GM23248 (cell line): ENCODE measurements around the gene NR3C2. TPM values are rescaled to one million over a fixed set of nuclear protein-coding genes. Genes with fewer than 3 reads are reported as not detected.

Experiments used
- DNase-seq: peaks from one replicate; pipeline ENCODE4 v3.0.0-alpha.2; 2015
- H2AFZ ChIP-seq: fragments of 200-600 bp; sonication (generic); 2 replicates; pipeline ENCODE4 v1.6.1; 2016; ENCODE audit warnings: antibody characterized with exemption
- H3F3A ChIP-seq: fragments of 200-600 bp; sonication (generic); 2 replicates; pipeline ENCODE4 v1.6.1; 2016; ENCODE audit warnings: mild to moderate bottlenecking, antibody characterized with exemption, mixed run types; ENCODE audit not compliant: insufficient read depth
- H3K27ac ChIP-seq: fragments of 200-600 bp; sonication (generic); 2 replicates; pipeline ENCODE4 v1.5.1; 2016; ENCODE audit warnings: mild to moderate bottlenecking
- H3K27me3 ChIP-seq: fragments of 200-600 bp; sonication (generic); replicated peaks from 2 replicates; pipeline ENCODE4 v1.6.1; 2016; ENCODE audit warnings: mild to moderate bottlenecking; ENCODE audit not compliant: insufficient read depth
- H3K36me3 ChIP-seq: fragments of 200-600 bp; sonication (generic); 2 replicates; pipeline ENCODE4 v1.6.1; 2016; ENCODE audit warnings: low read depth, mild to moderate bottlenecking
- H3K4me1 ChIP-seq: fragments of 200-600 bp; sonication (generic); 2 replicates; pipeline ENCODE4 v1.6.1; 2016; ENCODE audit warnings: mild to moderate bottlenecking; ENCODE audit not compliant: insufficient read depth
- H3K4me2 ChIP-seq: fragments of 200-600 bp; sonication (generic); one replicate; pipeline ENCODE4 v1.6.1; 2016; ENCODE audit warnings: mild to moderate bottlenecking; ENCODE audit not compliant: unreplicated experiment
- H3K4me3 ChIP-seq: fragments of 200-600 bp; sonication (generic); 2 replicates; pipeline ENCODE4 v1.5.1; 2016; ENCODE audit warnings: mild to moderate bottlenecking
- H3K79me2 ChIP-seq: fragments of 200-600 bp; sonication (generic); 2 replicates; pipeline ENCODE4 v1.6.1; 2016; ENCODE audit warnings: mild to moderate bottlenecking; ENCODE audit not compliant: insufficient read depth
- H3K9ac ChIP-seq: fragments of 200-600 bp; sonication (generic); 2 replicates; pipeline ENCODE4 v1.6.1; 2016; ENCODE audit warnings: mild to moderate bottlenecking
- H3K9me2 ChIP-seq: fragments of 200-600 bp; sonication (generic); 2 replicates; pipeline ENCODE4 v1.6.1; 2016; ENCODE audit warnings: mixed run types, mild to moderate bottlenecking, moderate library complexity; ENCODE audit not compliant: insufficient read depth
- H3K9me3 ChIP-seq: fragments of 200-600 bp; sonication (generic); one replicate; pipeline ENCODE4 v1.6.1; 2017; ENCODE audit warnings: low read depth
- H4K20me1 ChIP-seq: fragments of 200-600 bp; sonication (generic); 2 replicates; pipeline ENCODE4 v1.6.0; 2016; ENCODE audit not compliant: insufficient read depth
- EZH2 ChIP-seq: fragments of 200-600 bp; sonication (generic); IDR thresholded peaks from 2 replicates; pipeline ENCODE4 v1.6.1; 2018; ENCODE audit warnings: antibody characterized with exemption, mild to moderate bottlenecking; ENCODE audit not compliant: insufficient read depth, poor library complexity, severe bottlenecking
- EZH2phosphoT487 ChIP-seq: fragments of 200-600 bp; sonication (generic); IDR thresholded peaks from 2 replicates; pipeline ENCODE4 v1.6.1; 2018; ENCODE audit warnings: antibody characterized with exemption, moderate library complexity, mild to moderate bottlenecking, low read depth; ENCODE audit not compliant: insufficient read depth
- WGBS, 2 experiments: methylation state at CpG; one replicate each; pipeline ENCODE4 v1.1.6; 2015 to 2017; ENCODE audit warnings: low lambda C conversion rate in 2 of 2, low coverage in 1 of 2; ENCODE audit errors: missing lambda C conversion rate in 2 of 2; 5-methylcytosine and 5-hydroxymethylcytosine counted together
- in situ Hi-C: fragments of 300-500 bp; cut with MboI; formaldehyde crosslinking; loops from 2 replicates; pipeline ENCODE4 v1.15.0; 2020
- polyA plus RNA-seq: library from polyadenylated mRNA; unstranded; fragments of >200 nt; fragmentation: Nextera tagmentation; extraction: Ambion mirVana; gene quantifications from 2 replicates; pipeline ENCODE4 v1.2.1, GENCODE V29; 2016
- total RNA-seq: library from RNA; depleted of rRNA; stranded (reverse); fragments of >200 nt; shearing (Covaris generic); gene quantifications from 2 replicates; pipeline ENCODE4 v1.2.3, GENCODE V29; 2014

NR3C2 gene
- total and polyA plus RNA-seq, 2 experiments from 2014 or later: 0.04 TPM; not detected in 1

GRCh38 chr4:148064451-148064850 lies 377.8 kb downstream of the NR3C2 start:
- DNase-seq: no peak
- Histone ChIP-seq H3K9me2 (no peaks in the 10 kb centered on the region), H3K27ac (peak overlapping the region; percentile 40), H3K9ac (peak overlapping the region; percentile 14; the same call in 1 of the 2 replicates), H2AFZ (no peak overlapping the region), H3K27me3 (no peaks in the 10 kb centered on the region), H3K4me1 (peaks cover 10% of the 10 kb centered on the region; the same call in 1 of the 2 replicates), H3K36me3 (peaks cover 4% of the 10 kb centered on the region; the same call in 1 of the 2 replicates), H3F3A (0 out of 2 replicates have a peak, but pooled peaks cover 9% of the 10 kb centered on the region), H3K9me3 (no peaks in the 10 kb centered on the region), H3K4me3 (no peak overlapping the region), H3K4me2 (no peak overlapping the region), H4K20me1 (no peaks in the 10 kb centered on the region), H3K79me2 (0 out of 2 replicates have a peak, but pooled peaks cover 4% of the 10 kb centered on the region)
- WGBS, 2 experiments: 93 to 99% methylated on average over 9 of the region's 9 CpGs
- in situ Hi-C loops: no loop called here
- TF ChIP-seq EZH2phosphoT487: no peak
- no peak for TF ChIP-seq EZH2

GRCh38 chr4:148062301-148062950 lies 379.8 kb downstream of the NR3C2 start:
- DNase-seq: no peak
- H3K27me3 ChIP-seq: no peaks in the 10 kb centered on the region
- no peak overlapping the region for H3K4me3 ChIP-seq
- peaks cover 14% of the 10 kb centered on the region for H3K79me2 ChIP-seq
- H3K9me2 ChIP-seq: no peaks in the 10 kb centered on the region
- no peaks in the 10 kb centered on the region for H3K9me3 ChIP-seq
- H3K4me1 ChIP-seq: peaks cover 10% of the 10 kb centered on the region; the same call in 1 of the 2 replicates
- H3K36me3 ChIP-seq: peaks cover 4% of the 10 kb centered on the region; the same call in 1 of the 2 replicates
- H4K20me1 ChIP-seq: 0 out of 2 replicates have a peak, but pooled peaks cover 3% of the 10 kb centered on the region
- H3K27ac ChIP-seq: no peak overlapping the region
- no peak overlapping the region for H2AFZ ChIP-seq
- no peak overlapping the region for H3K9ac ChIP-seq
- H3F3A ChIP-seq: 0 out of 2 replicates have a peak, but pooled peaks cover 9% of the 10 kb centered on the region
- in situ Hi-C loops: no loop called here
- TF ChIP-seq EZH2: no peak
- TF ChIP-seq EZH2phosphoT487: no peak
- WGBS, 2 experiments: 97 to 98% methylated on average over 10 of the region's 10 CpGs
- H3K4me2 ChIP-seq: no peak overlapping the region

DNA sequence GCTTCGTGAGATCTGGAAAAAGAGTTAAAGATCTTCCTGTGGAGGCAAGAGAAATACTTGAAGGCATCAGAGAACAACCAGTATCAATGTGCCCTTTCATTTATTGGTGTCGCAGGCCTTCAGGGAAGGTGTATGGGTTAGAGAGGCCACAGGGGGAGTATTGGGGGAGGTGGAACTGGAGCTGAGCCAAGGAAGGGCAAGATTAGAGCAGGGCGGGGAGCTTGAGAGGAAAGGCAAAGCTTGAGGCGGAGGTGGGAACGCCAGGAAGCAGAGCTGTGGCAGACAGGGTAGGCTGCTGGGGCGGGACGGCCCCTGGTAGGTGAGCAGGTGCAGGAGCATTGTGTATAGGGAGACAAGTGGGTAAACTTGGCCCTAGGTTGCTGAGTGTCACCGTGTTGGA lies 380.4 kb downstream of the NR3C2 start:
- peaks cover 4% of the 10 kb centered on the region; the same call in 1 of the 2 replicates for H3K36me3 ChIP-seq
- no peak for DNase-seq
- H3K9me3 ChIP-seq: no peaks in the 10 kb centered on the region
- no peak overlapping the region for H3K27ac ChIP-seq
- H2AFZ ChIP-seq: no peak overlapping the region
- peaks cover 12% of the 10 kb centered on the region; the same call in 1 of the 2 replicates for H3K4me1 ChIP-seq
- 73 to 84% methylated on average over 7 to 8 of the region's 8 CpGs for WGBS, 2 experiments
- H4K20me1 ChIP-seq: 0 out of 2 replicates have a peak, but pooled peaks cover 3% of the 10 kb centered on the region
- in situ Hi-C loops: no loop called here
- no peaks in the 10 kb centered on the region for H3K9me2 ChIP-seq
- H3K79me2 ChIP-seq: peaks cover 21% of the 10 kb centered on the region
- no peak overlapping the region for H3K9ac ChIP-seq
- H3K4me2 ChIP-seq: no peak overlapping the region
- no peak overlapping the region for H3K4me3 ChIP-seq
- H3F3A ChIP-seq: 0 out of 2 replicates have a peak, but pooled peaks cover 9% of the 10 kb centered on the region
- TF ChIP-seq EZH2 (no peak), EZH2phosphoT487 (no peak)
- no peaks in the 10 kb centered on the region for H3K27me3 ChIP-seq

DNA sequence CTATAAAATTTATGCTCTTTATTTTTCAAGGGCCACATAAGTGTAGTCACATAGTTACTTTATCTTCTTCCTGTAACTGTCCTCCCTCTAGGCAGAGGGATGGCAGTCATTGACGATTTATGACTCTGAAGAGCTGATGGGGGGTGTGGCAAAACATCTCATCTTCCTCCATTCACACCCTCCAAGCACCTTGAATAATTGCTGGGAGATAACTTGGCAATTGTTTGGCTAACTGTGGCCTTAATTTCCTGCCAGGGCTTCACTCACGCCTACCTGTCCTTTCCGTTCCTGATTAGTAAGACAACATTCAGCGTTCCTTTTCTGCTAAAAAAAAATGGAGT lies 381.1 kb downstream of the NR3C2 start:
- 0 out of 2 replicates have a peak, but pooled peaks cover 9% of the 10 kb centered on the region for H3F3A ChIP-seq
- no peak for TF ChIP-seq EZH2phosphoT487
- no peak for TF ChIP-seq EZH2
- in situ Hi-C loops: no loop called here
- H2AFZ ChIP-seq: no peak overlapping the region
- no peaks in the 10 kb centered on the region for H3K9me2 ChIP-seq
- DNase-seq: no peak
- H3K27me3 ChIP-seq: no peaks in the 10 kb centered on the region
- 74 to 75% methylated on average over 4 of the region's 4 CpGs for WGBS, 2 experiments
- H3K9me3 ChIP-seq: no peaks in the 10 kb centered on the region
- H3K79me2 ChIP-seq: peaks cover 25% of the 10 kb centered on the region
- H3K4me1 ChIP-seq: peaks cover 16% of the 10 kb centered on the region; the same call in 1 of the 2 replicates
- no peaks in the 10 kb centered on the region for H3K36me3 ChIP-seq
- H3K27ac ChIP-seq: no peak overlapping the region
- H3K9ac ChIP-seq: no peak overlapping the region
- H3K4me3 ChIP-seq: no peak overlapping the region
- no peak overlapping the region for H3K4me2 ChIP-seq
- H4K20me1 ChIP-seq: 0 out of 2 replicates have a peak, but pooled peaks cover 3% of the 10 kb centered on the region
